Hematopoietic multipotent progenitor cell treated with erythropoietin and hydrocortisone succinate and interleukin-3 and kit ligand, for 6 days (in vitro differentiated cells): ENCODE results near the gene GSC2.
A peak's percentile ranks its signal among the peaks of the same experiment; 100 is the strongest.

Experiments used
- DNase-seq: peaks from one replicate; pipeline ENCODE4 v3.0.0-alpha.2; 2015

GSC2 gene

DNA sequence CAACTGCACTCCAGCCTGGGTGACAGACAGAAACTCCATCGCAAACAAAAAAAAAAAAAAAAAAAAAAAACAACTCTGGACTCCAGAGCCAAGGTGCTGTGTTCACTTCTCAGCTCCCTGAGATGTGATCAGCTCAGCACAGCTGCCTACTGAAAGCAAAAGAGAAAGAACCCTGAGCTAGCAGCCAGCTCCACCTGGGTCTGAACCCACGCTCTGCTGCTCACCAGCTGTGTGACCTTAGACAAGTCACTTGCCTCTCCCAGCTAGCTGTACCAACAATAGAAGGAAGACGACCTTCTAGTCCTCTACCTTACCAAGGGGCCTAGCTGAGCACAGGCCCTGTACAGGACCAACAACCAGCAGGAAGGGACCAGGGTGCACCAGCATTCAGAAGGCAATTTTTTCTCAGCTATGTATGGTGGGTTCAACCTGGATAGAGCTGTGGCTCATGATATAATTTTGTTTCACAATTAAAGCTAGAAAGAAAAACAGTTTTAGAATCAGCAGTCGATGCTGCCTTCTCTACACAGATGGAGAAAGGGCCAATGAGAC is 31.7 kb downstream of the GSC2 start:
- no peak for DNase-seq

DNA sequence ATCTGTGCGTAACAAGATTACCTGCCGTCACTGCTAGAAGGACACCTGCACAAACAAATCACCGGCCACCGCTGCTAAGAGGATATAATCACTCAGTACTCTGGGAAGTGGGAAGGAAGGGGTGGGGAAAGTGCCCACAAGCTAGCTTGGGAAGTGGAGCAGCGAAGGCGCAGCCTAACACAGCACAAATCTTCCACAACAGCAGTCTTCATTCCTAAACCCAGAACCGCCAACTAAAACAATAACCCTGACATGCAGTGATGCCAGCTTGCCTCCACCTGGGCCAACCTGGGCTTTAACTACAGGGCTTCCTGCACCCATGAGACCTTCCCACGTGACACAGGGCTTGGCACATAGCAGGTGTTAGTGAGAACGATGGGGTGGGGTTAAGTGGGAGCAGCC is 33.0 kb downstream of the GSC2 start:
- no peak for DNase-seq

DNA sequence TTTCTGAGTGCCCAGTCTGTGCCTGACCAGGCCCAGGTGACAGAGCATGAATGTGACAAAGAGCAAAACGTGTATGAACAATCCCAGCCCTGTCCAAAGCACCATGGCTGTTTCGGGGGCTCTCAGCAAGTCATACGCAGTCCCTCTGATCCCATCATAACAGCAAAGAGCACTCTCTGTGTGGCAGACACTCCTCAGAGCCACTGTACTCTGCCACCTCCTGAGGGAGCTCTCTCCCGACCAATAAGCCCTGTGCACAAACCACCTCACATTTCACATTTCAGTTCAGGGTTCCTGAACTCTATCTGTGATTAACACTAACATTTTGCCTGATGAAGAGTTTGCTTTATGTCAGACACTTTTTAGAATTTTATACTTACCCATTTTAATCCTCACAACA is 34.5 kb downstream of the GSC2 start:
- DNase-seq, result peak; percentile 56

DNA sequence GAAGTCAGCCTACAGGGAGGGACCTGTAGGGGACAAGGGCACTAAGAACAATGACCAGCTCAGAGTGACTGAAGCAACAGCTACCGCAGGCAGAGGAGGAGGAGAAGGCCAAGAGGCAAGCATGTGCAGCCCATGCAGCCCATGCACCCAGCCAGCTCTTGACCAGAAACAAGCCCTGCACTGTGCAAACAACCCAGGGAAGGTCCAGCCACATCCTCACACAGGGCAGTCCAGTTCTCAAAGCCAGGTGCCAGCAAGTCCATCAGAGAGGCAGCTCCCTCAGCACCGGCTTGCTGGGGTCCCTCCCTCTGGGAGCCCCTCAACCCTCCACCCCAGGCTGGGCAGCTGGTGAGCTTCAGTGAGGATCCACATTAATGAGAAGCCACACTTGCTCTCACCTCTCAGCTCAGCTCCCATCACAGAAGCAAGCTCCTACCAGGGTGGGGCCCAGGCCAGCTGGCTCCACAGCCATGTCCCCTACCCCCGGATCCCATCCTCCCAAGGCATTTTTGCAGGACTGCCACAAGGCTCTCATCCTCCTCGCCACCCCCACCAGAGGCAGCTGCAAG is 35.0 kb downstream of the GSC2 start:
- DNase-seq, result no peak

DNA sequence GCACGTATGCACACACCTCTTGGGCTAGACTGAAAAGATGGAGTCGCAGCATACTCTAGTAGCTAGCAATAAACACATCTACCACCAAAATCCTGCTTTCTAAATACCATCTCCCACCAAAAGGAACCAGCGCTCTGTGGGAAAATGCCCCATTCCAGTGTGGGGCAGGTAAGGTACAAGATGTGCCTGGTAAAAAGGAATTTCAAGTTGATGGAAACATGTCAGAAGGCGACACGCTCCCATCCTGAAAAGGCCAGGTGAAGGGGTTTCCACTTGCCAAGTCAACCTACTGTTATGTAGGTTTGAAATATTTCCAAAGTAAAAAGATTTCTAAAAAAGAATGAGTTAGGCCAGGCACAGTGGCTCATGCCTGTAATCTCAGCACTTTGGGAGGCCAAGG is 36.7 kb downstream of the GSC2 start:
- DNase-seq, result no peak

DNA sequence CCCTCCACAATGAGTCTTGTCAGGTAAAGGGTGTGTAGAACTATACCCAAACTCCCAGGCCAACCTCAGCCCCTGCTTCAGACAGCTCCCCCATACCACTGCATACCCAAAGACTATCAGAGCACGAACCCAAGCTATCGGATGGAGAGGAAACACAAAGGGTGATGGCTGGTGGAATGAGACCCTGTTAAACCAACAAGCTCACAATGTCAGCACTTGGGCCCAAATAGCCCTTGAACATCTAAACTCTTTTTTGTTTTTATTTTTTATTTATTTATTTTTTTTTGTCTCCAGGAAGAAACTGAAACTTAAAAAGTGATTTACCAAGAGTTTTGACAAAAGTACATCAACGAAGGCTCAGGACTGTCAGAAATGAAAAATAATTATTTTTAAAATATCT is 38.5 kb downstream of the GSC2 start:
- DNase-seq, result no peak

DNA sequence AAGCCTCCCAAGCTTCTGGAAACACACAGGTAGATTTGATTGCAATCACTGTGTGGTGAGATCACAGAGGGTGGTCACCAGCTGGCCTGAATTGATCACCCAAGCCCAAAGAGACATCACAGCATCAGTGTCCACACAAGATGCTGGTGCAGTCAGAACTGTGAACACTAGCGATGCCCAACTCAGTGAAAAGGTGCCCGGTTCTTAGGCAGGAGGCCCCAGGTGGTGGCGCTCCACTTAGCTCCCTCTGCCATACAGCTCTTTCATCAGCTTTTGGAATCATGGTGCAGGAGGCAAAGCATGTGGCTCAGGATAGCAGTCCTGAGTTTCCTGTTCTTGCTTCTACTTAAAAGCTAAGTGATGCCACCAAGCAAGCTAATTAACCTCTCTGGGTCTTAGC is 39.0 kb downstream of the GSC2 start:
- DNase-seq, result peak; percentile 26

DNA sequence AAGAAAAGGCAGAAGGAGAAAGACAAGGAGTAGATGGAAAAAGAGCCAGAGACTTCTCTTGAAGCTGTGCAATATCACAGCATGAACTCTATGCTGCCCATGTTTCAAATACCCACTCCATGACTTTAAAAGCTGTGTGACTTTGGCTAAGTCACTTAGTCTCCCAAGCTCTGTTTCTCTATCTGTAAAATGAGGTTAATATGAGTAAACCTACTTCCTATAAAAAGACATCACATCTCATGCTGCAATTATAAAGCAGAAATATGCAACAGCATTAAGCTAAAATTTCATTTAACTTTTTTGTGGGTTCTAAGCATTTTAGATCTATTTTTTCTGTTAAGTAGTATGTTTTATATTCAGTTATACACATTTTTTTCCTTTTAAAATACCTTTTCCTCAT is 39.4 kb downstream of the GSC2 start:
- no peak for DNase-seq

DNA sequence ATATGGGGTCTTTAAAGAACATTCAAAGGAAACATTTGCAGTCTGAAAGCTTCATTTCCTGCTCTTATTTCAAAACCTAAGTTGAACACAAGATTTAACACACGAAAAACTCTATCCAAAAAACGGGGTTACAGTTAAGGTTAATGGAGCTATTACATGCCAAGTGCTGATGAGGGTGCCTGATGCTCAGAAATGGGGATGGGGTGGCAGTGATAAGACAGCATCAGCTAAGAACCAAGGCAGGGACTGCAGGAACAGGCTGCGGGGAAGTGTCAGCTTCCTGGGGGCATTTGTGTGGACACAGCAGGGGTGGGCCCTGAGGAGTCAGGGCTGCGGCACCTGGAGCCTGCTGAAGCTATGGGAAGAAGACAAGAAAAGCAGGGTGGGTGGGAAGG is 40.0 kb downstream of the GSC2 start:
- DNase-seq, result peak; percentile 64

DNA sequence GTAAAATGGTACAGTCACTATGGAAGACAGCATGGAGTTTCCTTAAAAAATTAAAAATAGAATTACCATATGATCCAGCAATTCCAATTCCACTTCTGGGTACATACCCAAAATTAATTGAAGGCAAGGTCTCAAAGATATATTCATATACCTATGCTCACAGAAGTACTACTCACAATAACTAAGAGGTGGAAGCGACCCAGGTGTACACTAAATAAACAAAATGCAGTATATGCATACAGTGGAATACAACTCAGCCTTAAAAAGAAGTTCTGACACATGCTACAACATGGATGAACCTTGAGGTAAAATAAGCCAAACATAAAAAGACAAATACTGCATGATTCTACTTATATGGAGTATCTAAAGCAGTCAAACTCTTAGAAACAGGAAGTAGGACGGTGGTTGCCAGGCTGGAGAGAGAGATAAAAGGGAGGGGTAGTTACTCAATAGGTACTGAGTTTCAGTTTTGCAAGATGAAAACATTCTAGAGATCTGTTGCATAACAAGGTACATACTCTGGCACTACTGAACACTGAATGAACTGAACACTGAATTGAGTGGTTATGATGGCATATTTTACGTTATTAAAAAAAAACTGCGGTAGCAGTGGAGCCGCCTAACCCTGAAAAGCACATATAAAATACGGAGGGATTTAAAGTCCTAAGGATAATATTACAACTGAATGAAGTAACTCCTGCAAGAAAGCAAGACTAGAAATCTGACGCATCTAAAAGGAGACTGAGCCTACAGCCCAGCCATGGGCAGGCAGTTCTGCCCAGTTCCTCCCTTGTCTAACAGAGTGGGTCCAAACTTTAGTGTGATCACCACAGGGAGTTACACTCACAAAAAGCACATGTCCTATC is 40.7 kb downstream of the GSC2 start:
- DNase-seq, result peak; percentile 95

DNA sequence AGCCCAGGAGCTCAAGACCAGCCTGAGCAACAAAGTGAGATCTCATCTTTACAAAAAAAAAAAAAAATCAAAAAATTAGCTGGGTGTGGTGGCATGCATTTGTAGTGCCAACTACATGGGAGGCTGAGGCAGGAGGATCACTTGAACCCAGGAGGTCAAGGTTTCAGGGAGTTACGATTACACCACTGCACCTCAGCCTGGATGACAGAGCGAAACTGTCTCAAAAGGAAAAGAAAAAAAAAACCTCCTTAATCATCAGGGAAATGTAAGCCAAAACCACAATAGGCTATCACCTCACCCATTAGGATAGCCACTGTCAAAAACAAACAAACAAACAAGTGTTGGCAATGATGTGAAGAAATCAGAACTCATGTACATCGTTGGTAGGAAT is 41.3 kb downstream of the GSC2 start:
- peak; percentile 36 for DNase-seq

DNA sequence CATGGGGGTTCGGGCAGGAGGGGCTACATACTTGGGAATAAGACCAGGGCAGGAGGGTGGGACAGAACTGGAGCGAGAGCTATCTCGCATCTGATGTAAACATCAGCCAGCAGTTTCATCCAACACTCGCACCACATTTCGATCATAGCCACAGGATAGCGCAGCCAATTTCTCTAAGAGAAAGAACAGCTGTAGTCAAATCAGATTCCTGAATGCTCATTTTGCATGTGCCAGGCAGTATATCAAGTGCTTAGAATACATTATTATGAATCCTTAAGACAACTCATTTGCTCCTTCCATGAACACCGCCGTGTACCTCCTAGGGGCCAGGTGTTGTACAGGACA is 42.4 kb downstream of the GSC2 start:
- no peak for DNase-seq

DNA sequence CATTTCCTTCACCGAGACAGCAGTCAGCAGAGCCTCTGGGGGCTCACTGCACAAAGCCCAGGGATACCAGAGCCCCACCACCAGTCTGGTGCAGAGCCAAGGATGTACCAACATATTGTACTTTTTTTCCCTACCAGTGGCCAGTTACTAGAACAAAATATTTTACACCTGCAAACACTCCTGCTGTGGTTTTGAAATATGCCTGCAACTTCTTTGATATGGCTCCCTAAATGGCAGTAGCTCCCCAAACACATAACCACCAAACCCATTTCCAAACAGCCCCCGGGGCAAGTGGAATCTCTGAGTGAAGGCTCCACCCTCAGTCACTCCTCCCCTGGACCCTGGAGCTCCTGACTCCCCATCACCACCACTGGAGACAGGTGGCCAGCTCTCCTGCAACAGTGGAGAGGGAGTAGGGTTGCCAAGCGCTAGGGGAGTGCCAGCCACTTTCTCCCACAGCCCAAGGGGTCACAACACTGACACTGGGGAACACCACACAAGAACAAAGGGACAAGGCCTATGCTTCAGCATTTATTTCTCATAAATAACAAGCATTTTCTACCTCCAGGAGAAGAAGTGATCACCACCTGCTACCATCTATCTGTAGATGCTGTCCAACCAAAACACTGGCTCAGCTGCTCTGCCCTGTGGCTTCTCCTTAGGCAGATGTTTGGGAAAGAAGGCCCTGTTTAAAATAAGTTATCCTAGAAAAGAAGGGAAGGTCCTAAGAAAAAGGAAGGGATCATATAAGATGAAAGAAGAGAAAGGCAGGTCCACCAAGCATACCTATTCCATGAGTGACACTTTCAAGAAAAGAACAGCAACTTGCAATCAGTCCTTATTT is 43.0 kb downstream of the GSC2 start:
- DNase-seq, result no peak

DNA sequence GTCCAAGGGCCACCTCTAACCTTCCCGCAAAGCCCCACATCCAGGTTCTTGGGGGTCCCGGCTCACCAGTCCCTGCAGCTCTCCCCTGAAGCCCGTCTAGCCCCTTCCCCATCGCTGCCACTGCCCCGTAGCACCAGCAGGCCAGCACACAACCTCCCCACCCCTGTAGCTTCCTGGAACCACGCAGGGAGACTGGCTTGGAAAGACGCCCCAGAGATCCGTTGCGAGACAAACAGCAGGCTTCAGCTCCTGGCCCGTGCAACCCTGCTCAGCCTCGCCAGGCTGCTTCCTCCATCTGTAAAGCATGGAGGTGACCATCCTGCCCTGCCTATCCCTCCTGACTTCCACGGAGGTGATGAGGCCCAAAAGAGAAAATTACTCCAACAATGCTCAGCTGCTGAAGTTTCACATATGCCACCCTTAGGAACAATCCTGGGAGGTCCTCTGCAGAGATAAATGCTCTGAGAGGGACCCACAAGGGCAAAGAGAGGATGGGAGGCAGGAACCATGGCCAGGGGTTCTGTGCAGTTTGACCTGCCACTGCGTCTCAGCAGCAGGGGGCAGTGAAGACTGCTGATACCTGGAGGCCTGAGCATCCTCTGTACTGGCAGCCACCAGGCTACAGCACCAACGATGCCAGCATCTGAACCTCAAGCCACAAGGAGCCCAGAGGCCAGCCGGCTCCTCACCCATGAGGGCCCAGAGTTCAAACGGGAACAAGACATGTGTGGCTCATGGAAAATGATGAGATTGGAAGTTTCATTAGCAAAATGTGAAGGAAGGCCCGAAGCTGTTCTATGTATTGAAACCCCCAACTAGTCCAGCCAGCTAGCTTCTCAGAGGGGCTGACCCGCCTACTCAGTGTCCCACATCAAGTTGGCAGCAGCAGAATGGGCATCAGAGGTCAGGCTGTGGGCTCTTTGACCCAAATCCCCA is 44.0 kb downstream of the GSC2 start:
- DNase-seq, result peak; percentile 71

DNA sequence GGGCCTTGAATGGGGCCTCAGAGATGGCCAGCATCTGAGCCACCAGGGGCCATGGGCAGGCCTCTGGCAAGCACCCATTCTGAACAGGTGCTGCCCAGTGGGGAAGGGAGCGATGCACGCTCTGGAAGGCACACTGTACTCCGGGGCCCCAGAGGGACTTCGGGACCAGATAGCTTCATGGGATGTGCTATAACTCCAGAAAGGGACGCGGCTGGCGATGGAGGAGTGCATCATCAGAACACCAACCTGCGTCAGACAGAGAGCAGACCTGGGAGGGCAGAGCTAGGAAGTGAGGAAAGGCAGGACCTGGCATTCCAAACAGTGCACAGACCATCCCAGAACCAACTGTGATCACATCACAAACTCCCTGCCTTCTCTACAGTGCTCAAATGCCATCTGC is 44.6 kb downstream of the GSC2 start:
- no peak for DNase-seq

DNA sequence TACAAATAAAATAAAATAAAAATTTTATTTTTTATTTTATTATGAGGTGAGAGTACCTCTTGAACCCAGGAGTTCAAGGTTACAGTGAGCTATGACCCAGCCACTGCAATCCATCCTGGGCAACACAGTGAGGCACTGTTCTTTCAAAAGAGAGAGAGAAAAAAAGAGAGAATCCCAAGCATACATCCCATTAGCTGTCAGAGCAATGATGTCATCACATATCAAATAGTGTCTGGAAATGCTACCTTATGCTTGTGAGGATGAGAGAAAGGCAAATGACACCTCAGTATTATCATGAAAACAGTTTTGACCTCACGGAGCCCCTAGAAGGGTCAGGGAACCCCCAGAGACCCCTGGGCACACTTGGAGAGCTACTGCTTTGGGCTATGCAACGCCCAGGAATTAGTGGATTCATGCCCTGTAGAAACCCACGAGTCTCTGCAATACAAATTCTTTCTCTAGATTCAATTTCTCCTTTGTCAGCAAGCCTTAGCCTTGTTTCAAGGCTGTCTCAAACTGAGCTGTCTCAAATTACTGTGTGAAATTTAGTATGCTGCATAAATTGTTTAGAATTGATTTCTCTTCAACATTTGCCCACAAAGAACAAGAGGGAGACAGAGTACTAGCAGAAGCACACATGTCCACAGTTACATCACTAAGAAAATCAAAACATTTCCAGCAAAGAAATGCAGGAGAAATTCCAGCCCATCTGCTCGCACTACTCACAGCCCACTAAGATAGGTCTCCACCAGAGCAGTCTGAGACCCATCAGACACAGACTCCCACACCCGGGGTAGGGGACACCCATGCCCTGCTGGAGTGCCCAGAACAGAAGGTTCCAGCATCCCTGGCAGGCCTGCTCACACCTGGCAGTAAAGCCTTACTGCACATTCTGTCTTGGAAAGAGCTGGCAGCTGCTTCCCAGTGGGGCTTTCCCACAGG is 45.9 kb downstream of the GSC2 start:
- DNase-seq, result no peak

DNA sequence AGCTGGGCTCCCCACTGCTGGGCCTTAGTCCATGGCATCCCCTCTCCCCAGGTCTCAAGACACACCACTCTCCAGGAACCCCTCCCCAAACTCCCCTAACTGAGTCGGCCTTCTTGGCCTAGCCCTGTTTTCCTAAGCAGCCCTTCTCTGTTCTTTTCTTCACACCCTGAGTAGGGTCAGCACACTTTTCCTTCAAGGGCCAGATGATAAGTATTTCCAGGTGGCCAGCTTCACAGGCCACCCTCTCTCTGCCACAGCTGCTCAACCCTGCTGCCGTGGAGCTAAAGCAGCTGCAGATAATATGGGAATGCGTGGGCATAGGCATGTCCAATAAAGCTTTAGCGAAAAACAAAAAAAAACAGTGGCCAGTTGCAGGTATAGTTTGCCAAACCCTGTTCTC is 51.9 kb downstream of the GSC2 start:
- no peak for DNase-seq

DNA sequence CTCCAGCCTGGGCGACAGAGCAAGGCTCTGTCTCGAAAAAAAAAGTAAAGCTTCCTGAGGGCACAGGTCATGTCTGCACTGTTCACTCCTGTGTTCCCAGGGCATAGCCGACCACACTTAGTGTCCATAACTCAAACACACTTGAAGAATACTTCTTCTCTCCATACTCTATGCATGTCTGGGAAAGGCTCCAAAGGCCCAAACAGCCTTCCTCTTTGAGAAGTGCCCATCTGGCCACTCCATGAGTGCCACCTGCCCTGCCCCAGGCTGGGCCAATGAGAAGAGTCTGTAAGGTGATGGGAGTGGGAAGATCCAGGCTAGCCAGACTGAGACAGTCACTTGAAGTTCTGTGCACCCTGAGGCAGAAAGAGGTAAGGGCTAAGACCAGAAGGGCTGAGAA is 52.6 kb downstream of the GSC2 start:
- no peak for DNase-seq
